Mesendoderm (in vitro differentiated cells): ENCODE results near the gene PBRM1.

ENCODE experiments used
- DNase-seq: peaks from one replicate; pipeline ENCODE4 v3.0.0; 2013
- H2AK5ac ChIP-seq: 2 replicates; pipeline ENCODE4 v1.6.1; 2013; ENCODE audit warnings: low read length, inconsistent platforms
- H2BK120ac ChIP-seq: 2 replicates; pipeline ENCODE4 v1.6.1; 2013; ENCODE audit warnings: low read depth, mild to moderate bottlenecking, low read length, moderate library complexity, mixed read lengths
- H2BK15ac ChIP-seq: replicated peaks from 2 replicates; pipeline ENCODE4 v1.6.1; 2013; ENCODE audit warnings: low read depth, mild to moderate bottlenecking, moderate library complexity
- H2BK5ac ChIP-seq: 2 replicates; pipeline ENCODE4 v1.6.1; 2013; ENCODE audit warnings: low read length, inconsistent platforms
- H3K18ac ChIP-seq: 2 replicates; pipeline ENCODE4 v1.6.1; 2013; ENCODE audit warnings: mild to moderate bottlenecking, low read length, mixed read lengths
- H3K23ac ChIP-seq: one replicate; pipeline ENCODE4 v1.6.1; 2013; ENCODE audit warnings: low read length
- H3K27ac ChIP-seq: 2 replicates; pipeline ENCODE4 v1.5.1; 2013; ENCODE audit warnings: low read depth, mild to moderate bottlenecking, inconsistent platforms, low read length, moderate library complexity
- H3K27me3 ChIP-seq: 2 replicates; pipeline ENCODE4 v1.6.1; 2013; ENCODE audit warnings: low read length, control low read depth, mild to moderate bottlenecking, inconsistent platforms; ENCODE audit not compliant: insufficient read depth, poor library complexity
- H3K36me3 ChIP-seq: 2 replicates; pipeline ENCODE4 v1.6.1; 2013; ENCODE audit warnings: low read length, inconsistent platforms; ENCODE audit not compliant: control insufficient read depth, insufficient read depth
- H3K4ac ChIP-seq: one replicate; pipeline ENCODE4 v1.6.1; 2013; ENCODE audit warnings: low read depth, mild to moderate bottlenecking, low read length, moderate library complexity
- H3K4me1 ChIP-seq: 2 replicates; pipeline ENCODE4 v1.6.1; 2013; ENCODE audit warnings: low read depth, low read length, inconsistent platforms; ENCODE audit not compliant: control insufficient read depth
- H3K4me2 ChIP-seq: 2 replicates; pipeline ENCODE4 v1.6.1; 2013; ENCODE audit warnings: low read length
- H3K4me3 ChIP-seq: 2 replicates; pipeline ENCODE4 v1.5.1; 2013; ENCODE audit warnings: mild to moderate bottlenecking, low read length
- H3K56ac ChIP-seq: one replicate; pipeline ENCODE4 v1.6.1; 2013; ENCODE audit warnings: low read length
- H3K79me1 ChIP-seq: 2 replicates; pipeline ENCODE4 v1.6.1; 2013; ENCODE audit warnings: low read length, inconsistent platforms
- H3K79me2 ChIP-seq: 2 replicates; pipeline ENCODE4 v1.6.1; 2013; ENCODE audit warnings: mild to moderate bottlenecking, low read length; ENCODE audit not compliant: control insufficient read depth, insufficient read depth
- H3K9ac ChIP-seq: 2 replicates; pipeline ENCODE4 v1.6.1; 2013; ENCODE audit warnings: low read length, inconsistent platforms
- H4K5ac ChIP-seq: one replicate; pipeline ENCODE4 v1.6.1; 2013; ENCODE audit warnings: low read length
- H4K8ac ChIP-seq: one replicate; pipeline ENCODE4 v1.6.1; 2013; ENCODE audit warnings: low read depth, mild to moderate bottlenecking, control low read depth, low read length, moderate library complexity
- WGBS: extraction: QIAGEN DNeasy Blood & Tissue Kit; methylation state at CpG from one replicate; pipeline ENCODE4 v1.1.7; 2013; ENCODE audit warnings: low lambda C conversion rate, missing lambda C conversion rate; ENCODE audit not compliant: insufficient coverage; ENCODE audit errors: extremely low coverage; 5-methylcytosine and 5-hydroxymethylcytosine counted together

The PBRM1 gene

DNA sequence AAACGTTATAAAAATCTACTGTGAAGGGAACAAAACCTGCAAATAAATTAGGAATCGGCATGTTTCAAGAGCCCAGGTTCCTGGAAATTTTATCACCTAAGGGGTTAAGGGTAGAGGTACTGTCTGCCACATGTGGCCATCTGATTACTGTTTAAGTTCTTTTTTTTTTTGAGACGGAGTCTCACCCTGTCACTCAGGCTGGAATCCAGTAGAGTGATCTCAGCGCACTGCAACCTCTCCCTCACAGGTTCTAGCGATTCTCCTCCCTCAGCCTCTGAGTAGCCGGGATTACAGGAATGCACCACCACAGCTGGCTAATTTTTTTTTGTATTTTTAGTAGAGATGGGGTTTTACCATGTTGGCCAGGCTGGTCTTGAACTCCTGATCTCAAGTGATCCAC lies 113.5 kb downstream of the PBRM1 start:
- Histone ChIP-seq H3K4me2 (no peak overlapping the region), H2BK120ac (no peak overlapping the region), H3K27me3 (no peaks in the 10 kb centered on the region), H2AK5ac (no peak overlapping the region), H3K4me3 (no peak overlapping the region), H2BK15ac (no peak overlapping the region), H4K8ac (no peak overlapping the region), H3K9ac (no peak overlapping the region), H4K5ac (no peak overlapping the region), H3K79me1 (no peaks in the 10 kb centered on the region), H3K18ac (no peak overlapping the region), H3K4me1 (no peaks in the 10 kb centered on the region), H3K23ac (no peak overlapping the region), H2BK5ac (no peak overlapping the region), H3K56ac (no peak overlapping the region), H3K36me3 (peaks cover 1% of the 10 kb centered on the region), H3K79me2 (no peaks in the 10 kb centered on the region), H3K4ac (no peak overlapping the region), H3K27ac (no peak overlapping the region)
- DNase-seq: no peak
- WGBS: no CpG with 5 or more reads among the region's 6 CpGs

DNA sequence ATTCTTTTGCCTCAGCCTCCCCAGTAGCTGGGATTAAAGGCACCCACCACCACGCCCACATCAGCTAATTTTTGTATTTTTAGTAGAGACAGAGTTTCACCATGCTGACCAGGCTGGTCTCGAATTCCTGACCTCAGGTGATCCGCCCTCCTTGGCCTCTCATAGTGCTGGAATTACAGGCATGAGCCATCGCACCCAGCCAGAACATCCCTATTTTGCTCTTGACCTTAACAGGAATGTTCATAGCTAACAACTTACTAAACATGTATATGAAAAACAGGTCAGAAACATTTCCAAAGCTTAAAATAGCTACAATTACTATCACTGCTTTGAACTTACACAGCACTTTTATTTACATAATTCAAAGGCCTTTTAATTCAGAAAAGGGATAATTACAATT lies 115.6 kb downstream of the PBRM1 start:
- Histone ChIP-seq H3K23ac (no peak overlapping the region), H3K4me1 (no peaks in the 10 kb centered on the region), H3K56ac (no peak overlapping the region), H3K79me1 (no peaks in the 10 kb centered on the region), H3K36me3 (peaks cover 1% of the 10 kb centered on the region), H3K18ac (no peak overlapping the region), H2BK15ac (no peak overlapping the region), H4K8ac (no peak overlapping the region), H3K4me2 (no peak overlapping the region), H2BK5ac (no peak overlapping the region), H3K27ac (no peak overlapping the region), H3K4me3 (no peak overlapping the region), H4K5ac (no peak overlapping the region), H3K27me3 (no peaks in the 10 kb centered on the region), H2AK5ac (no peak overlapping the region), H2BK120ac (no peak overlapping the region), H3K4ac (no peak overlapping the region), H3K79me2 (no peaks in the 10 kb centered on the region), H3K9ac (no peak overlapping the region)
- no CpG with 5 or more reads among the region's 4 CpGs for WGBS
- DNase-seq: no peak

DNA sequence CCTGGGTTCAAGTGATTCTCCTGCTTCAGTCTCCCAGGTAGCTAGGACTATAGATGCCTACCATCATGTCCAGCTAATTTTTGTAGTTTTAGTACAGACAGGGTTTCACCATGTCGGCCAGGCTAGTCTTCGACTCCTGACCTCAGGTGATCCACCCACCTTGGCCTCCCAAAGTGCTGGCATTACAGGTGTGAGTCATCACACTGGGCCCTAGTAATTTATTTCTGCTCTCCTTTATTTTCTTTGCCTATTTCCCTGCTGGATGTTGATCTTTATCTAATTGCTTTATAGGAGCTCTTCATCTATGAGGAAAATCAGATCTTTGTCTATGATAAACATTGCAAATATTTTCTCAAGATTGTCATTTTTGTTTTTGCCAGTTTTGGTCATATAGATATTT lies 117.6 kb downstream of the PBRM1 start:
- Histone ChIP-seq H4K8ac (no peak overlapping the region), H4K5ac (no peak overlapping the region), H2BK120ac (no peak overlapping the region), H3K27me3 (no peaks in the 10 kb centered on the region), H2AK5ac (no peak overlapping the region), H3K79me2 (no peaks in the 10 kb centered on the region), H3K4me3 (no peak overlapping the region), H3K4ac (no peak overlapping the region), H3K9ac (no peak overlapping the region), H2BK15ac (no peak overlapping the region), H3K4me1 (no peaks in the 10 kb centered on the region), H2BK5ac (no peak overlapping the region), H3K56ac (no peak overlapping the region), H3K36me3 (peaks cover 3% of the 10 kb centered on the region), H3K27ac (no peak overlapping the region), H3K4me2 (no peak overlapping the region), H3K18ac (no peak overlapping the region), H3K23ac (no peak overlapping the region), H3K79me1 (no peaks in the 10 kb centered on the region)
- DNase-seq: no peak
- no CpG with 5 or more reads among the region's 2 CpGs for WGBS

DNA sequence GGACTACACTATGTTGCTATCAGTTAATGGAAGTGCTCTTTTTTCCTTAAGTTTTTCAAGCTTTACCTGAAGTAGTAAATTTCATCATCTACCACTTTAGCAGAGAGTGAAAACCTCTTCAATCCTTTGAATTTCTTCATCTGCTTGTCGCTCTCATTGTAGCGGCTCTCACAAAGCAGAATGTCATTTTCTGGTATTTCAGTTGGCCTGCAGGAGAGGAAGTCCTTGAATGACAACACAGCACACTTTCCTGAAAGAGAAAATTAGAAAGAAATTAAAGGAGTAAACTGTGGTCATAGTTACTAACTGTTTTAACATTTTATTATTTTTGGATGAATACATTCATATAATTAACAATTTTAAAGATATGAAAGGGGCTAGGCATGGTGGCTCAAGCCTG lies 121.7 kb downstream of the PBRM1 start:
- H3K23ac ChIP-seq: no peak overlapping the region

DNA sequence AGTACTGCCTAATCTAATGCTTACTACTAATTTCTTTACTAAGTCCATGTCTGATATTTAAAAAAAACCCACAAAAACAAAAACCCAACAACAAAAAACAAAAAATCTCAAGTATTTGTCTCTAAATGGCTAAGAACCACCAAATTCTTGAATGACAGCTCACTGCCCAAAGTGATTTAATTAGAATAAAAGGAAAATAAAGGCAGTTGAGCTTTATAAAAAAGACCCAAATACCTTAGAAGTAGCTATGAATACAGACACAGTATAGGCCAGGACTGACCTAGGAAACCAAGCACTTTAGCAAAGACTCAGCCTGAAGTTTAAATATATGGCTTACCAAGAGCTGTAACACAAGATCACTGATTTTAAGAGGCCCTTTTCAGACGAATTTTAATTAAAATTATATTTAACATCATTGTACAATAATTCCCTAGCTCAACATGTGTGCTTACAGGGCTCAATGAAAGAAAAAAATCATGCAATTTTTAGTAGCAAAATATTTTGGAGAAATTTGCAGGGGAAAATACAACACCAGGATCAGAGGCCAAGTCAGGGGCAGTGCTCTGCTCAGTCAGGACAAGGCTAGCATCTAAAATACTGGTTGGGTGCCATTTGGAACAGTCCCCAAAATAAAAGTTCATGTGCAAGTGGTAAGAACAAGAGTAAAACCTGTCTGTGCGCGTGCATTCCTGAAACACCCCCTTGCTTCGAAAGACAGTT lies 124.5 kb downstream of the PBRM1 start:
- Histone ChIP-seq H3K56ac (no peak overlapping the region), H3K23ac (no peak overlapping the region), H2BK5ac (no peak overlapping the region), H3K4ac (no peak overlapping the region), H3K4me3 (no peak overlapping the region), H4K5ac (no peak overlapping the region), H3K36me3 (peaks cover 9% of the 10 kb centered on the region), H3K27me3 (no peaks in the 10 kb centered on the region), H3K9ac (no peak overlapping the region), H3K4me1 (no peaks in the 10 kb centered on the region), H3K27ac (no peak overlapping the region), H4K8ac (no peak overlapping the region), H2AK5ac (no peak overlapping the region), H3K18ac (no peak overlapping the region), H3K79me1 (no peaks in the 10 kb centered on the region), H2BK120ac (no peak overlapping the region), H3K79me2 (no peaks in the 10 kb centered on the region), H2BK15ac (no peak overlapping the region), H3K4me2 (no peak overlapping the region)
- WGBS: no CpG with 5 or more reads among the region's 4 CpGs
- no peak for DNase-seq

More for the DNA sequence above, 121.7 kb downstream of the PBRM1 start:
- H3K4me3 ChIP-seq: no peak overlapping the region
- H3K79me2 ChIP-seq: no peaks in the 10 kb centered on the region
- H4K5ac ChIP-seq: no peak overlapping the region
- no peak overlapping the region for H3K4ac ChIP-seq
- no peak overlapping the region for H2AK5ac ChIP-seq
- H3K56ac ChIP-seq: no peak overlapping the region
- no peaks in the 10 kb centered on the region for H3K27me3 ChIP-seq
- H3K4me1 ChIP-seq: no peaks in the 10 kb centered on the region
- no peak overlapping the region for H3K9ac ChIP-seq
- H3K36me3 ChIP-seq: peaks cover 9% of the 10 kb centered on the region
- no peak overlapping the region for H2BK120ac ChIP-seq
- no peak overlapping the region for H3K27ac ChIP-seq
- H4K8ac ChIP-seq: no peak overlapping the region
- no peak for DNase-seq
- no peak overlapping the region for H2BK15ac ChIP-seq
- H2BK5ac ChIP-seq: no peak overlapping the region
- no peak overlapping the region for H3K18ac ChIP-seq
- WGBS: no CpG with 5 or more reads among the region's 2 CpGs
- no peak overlapping the region for H3K4me2 ChIP-seq
- no peaks in the 10 kb centered on the region for H3K79me1 ChIP-seq

DNA sequence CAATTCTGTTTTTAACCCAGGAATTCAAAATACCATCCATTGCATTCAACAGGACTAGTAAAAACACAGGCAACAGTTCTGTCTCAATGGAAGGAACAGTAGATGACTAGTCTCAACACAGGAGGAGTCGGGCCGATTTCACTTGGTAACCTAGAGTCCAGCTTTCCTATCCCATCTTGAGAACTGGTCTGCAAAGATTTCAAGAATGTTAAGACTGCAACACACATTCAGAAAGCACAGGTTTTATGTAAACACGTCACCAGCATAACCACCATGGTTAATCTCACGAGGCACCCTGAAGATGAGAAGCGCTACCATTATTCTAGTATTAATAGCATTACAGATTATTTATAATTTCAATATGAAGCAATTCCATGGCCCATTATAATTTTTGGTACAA lies 127.3 kb downstream of the PBRM1 start:
- no peak overlapping the region for H3K9ac ChIP-seq
- H2AK5ac ChIP-seq: no peak overlapping the region
- no peaks in the 10 kb centered on the region for H3K79me1 ChIP-seq
- no peak overlapping the region for H3K4ac ChIP-seq
- H3K27me3 ChIP-seq: no peaks in the 10 kb centered on the region
- H2BK5ac ChIP-seq: no peak overlapping the region
- no peak overlapping the region for H3K23ac ChIP-seq
- WGBS: no CpG with 5 or more reads among the region's 5 CpGs
- H3K4me1 ChIP-seq: no peaks in the 10 kb centered on the region
- no peaks in the 10 kb centered on the region for H3K79me2 ChIP-seq
- no peak overlapping the region for H4K8ac ChIP-seq
- H3K56ac ChIP-seq: no peak overlapping the region
- H3K27ac ChIP-seq: no peak overlapping the region
- no peak overlapping the region for H3K18ac ChIP-seq
- H2BK120ac ChIP-seq: no peak overlapping the region
- H3K36me3 ChIP-seq: peaks cover 11% of the 10 kb centered on the region
- no peak overlapping the region for H3K4me2 ChIP-seq
- no peak for DNase-seq
- no peak overlapping the region for H4K5ac ChIP-seq
- H3K4me3 ChIP-seq: no peak overlapping the region
- H2BK15ac ChIP-seq: no peak overlapping the region
